OCI-LY1 (cell line): ENCODE data around the gene AKAP13.

Experiments used
- EZH2 ChIP-seq: fragments of 200-600 bp; sonication (generic), shearing (Covaris generic); IDR thresholded peaks from 2 replicates; pipeline ENCODE4 v1.8.0; 2017; ENCODE audit warnings: borderline replicate concordance, mixed run types, mild to moderate bottlenecking, antibody characterized with exemption, low read length, moderate library complexity, mixed read lengths
- TF ChIP-seq, protein P1 (sequence below): fragments of 200-600 bp; sonication (generic), shearing (Covaris generic); IDR thresholded peaks from 2 replicates; pipeline ENCODE4 v1.5.1; 2017; ENCODE audit warnings: mild to moderate bottlenecking, antibody characterized with exemption, low read length, moderate library complexity, mixed read lengths

DNA sequence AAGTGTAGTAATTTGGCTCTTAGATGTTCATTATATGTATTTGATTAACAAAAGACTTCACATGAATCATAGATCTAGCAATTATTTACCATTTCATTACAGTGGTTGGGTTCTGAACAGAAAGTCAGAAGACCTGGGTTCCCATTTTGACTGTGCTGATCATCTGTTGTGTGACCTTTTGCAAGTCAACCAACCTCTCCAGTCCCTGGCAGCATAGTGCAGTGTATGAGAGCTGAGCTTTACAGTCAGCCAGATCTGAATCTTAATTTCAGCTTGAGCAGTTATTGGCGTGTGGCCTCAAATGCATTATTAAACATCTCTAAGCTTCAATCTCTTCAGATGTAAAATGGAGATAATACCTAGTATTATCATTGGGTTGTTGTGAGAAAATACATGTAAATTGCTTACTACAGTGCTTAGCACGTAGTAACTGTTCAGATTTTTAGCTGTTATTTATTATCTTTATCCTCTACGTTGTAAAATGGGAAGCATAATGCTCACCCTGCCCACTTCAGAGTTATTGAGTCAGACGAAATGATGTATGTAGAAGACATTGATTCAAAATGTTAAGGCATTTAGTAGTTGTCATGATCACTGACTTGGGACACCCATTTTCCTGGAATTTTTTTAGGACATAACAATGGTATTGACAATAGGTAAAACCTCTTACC lies 310.3 kb downstream of the AKAP13 start:
- TF ChIP-seq, protein P1, sequence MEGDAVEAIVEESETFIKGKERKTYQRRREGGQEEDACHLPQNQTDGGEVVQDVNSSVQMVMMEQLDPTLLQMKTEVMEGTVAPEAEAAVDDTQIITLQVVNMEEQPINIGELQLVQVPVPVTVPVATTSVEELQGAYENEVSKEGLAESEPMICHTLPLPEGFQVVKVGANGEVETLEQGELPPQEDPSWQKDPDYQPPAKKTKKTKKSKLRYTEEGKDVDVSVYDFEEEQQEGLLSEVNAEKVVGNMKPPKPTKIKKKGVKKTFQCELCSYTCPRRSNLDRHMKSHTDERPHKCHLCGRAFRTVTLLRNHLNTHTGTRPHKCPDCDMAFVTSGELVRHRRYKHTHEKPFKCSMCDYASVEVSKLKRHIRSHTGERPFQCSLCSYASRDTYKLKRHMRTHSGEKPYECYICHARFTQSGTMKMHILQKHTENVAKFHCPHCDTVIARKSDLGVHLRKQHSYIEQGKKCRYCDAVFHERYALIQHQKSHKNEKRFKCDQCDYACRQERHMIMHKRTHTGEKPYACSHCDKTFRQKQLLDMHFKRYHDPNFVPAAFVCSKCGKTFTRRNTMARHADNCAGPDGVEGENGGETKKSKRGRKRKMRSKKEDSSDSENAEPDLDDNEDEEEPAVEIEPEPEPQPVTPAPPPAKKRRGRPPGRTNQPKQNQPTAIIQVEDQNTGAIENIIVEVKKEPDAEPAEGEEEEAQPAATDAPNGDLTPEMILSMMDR = no peak
- no peak for TF ChIP-seq EZH2
